PC-3 (cell line): ENCODE data around the gene OR4M1. TPM values are rescaled to one million over a fixed set of nuclear protein-coding genes. Genes with fewer than 3 reads are reported as not detected.

ENCODE experiments used
- ATAC-seq: fragments of 200-7000 bp; cut with Tn5 transposase; 2 replicates; pipeline ENCODE4 v1.9.1; 2020; ENCODE audit warnings: mild to moderate bottlenecking, moderate library complexity
- BruUV-seq: library from RNA; stranded (reverse); fragments of 400-500 nt; replicated peaks from 2 replicates; lab custom pipeline; 2021; lab: Mats Ljungman, UMichigan
- CTCF ChIA-PET: fragments of 300-600 bp; sonication (Branson Sonifier 250); formaldehyde crosslinking; loops from one replicate; lab custom pipeline; 2022; ENCODE audit warnings: antibody characterized with exemption; lab: Charles Lee
- POLR2A ChIA-PET: fragments of 300-600 bp; sonication (Branson Sonifier 250); formaldehyde crosslinking; loops from one replicate; lab custom pipeline; 2022; ENCODE audit warnings: antibody characterized with exemption; ENCODE audit not compliant: unreplicated experiment; lab: Charles Lee
- DNase-seq: peaks from one replicate; pipeline ENCODE4 v3.0.0-alpha.2; 2015
- H2AFZ ChIP-seq: fragments of 300-600 bp; sonication (generic); 2 replicates; pipeline ENCODE4 v1.6.0; 2016; ENCODE audit warnings: antibody characterized with exemption, low read length
- H3F3A ChIP-seq: fragments of 300-600 bp; sonication (generic); one replicate; pipeline ENCODE4 v1.6.0; 2017; ENCODE audit warnings: antibody characterized with exemption, low read length, control low read depth, mild to moderate bottlenecking; ENCODE audit not compliant: unreplicated experiment
- H3K27ac ChIP-seq: fragments of 300-600 bp; sonication (generic); 2 replicates; pipeline ENCODE4 v1.5.1; 2016; ENCODE audit warnings: mild to moderate bottlenecking, low read length
- H3K27me3 ChIP-seq: fragments of 300-600 bp; sonication (generic); 2 replicates; pipeline ENCODE4 v1.6.1; 2016; ENCODE audit warnings: low read length, mixed read lengths
- H3K36me3 ChIP-seq: fragments of 300-600 bp; sonication (generic); 2 replicates; pipeline ENCODE4 v1.6.1; 2016; ENCODE audit warnings: low read depth, mixed run types, low read length, mixed read lengths
- H3K4me1 ChIP-seq: fragments of 300-600 bp; sonication (generic); 2 replicates; pipeline ENCODE4 v1.5.1; 2016; ENCODE audit warnings: low read length; ENCODE audit not compliant: insufficient read depth
- H3K4me2 ChIP-seq: fragments of 300-600 bp; sonication (generic); 2 replicates; pipeline ENCODE4 v1.6.0; 2016; ENCODE audit warnings: low read length
- H3K4me3 ChIP-seq: fragments of 300-600 bp; sonication (generic); 2 replicates; pipeline ENCODE4 v1.5.1; 2016; ENCODE audit warnings: mild to moderate bottlenecking, low read length, mixed read lengths
- H3K79me2 ChIP-seq: fragments of 300-600 bp; sonication (generic); 2 replicates; pipeline ENCODE4 v1.6.1; 2017; ENCODE audit warnings: low read length, mixed read lengths
- H3K9ac ChIP-seq: fragments of 300-600 bp; sonication (generic); 2 replicates; pipeline ENCODE4 v1.6.0; 2016; ENCODE audit warnings: mild to moderate bottlenecking, low read length
- H3K9me2 ChIP-seq: fragments of 300-600 bp; sonication (generic); replicated peaks from 2 replicates; pipeline ENCODE4 v1.6.1; 2016; ENCODE audit warnings: mixed run types, low read length, mixed read lengths
- H3K9me3 ChIP-seq: fragments of 300-600 bp; sonication (generic); 2 replicates; pipeline ENCODE4 v1.6.1; 2016; ENCODE audit warnings: low read length, mixed read lengths
- H4K20me1 ChIP-seq: fragments of 300-600 bp; sonication (generic); 2 replicates; pipeline ENCODE4 v1.6.1; 2016; ENCODE audit warnings: low read length, mixed read lengths
- EZH2 ChIP-seq: fragments of 300-600 bp; sonication (generic); IDR thresholded peaks from one replicate; pipeline ENCODE4 v1.6.1; 2017; ENCODE audit warnings: antibody characterized with exemption, mild to moderate bottlenecking, low read length; ENCODE audit not compliant: unreplicated experiment
- EZH2phosphoT487 ChIP-seq: fragments of 300-600 bp; sonication (generic); IDR thresholded peaks from 2 replicates; pipeline ENCODE4 v1.6.1; 2018; ENCODE audit warnings: mild to moderate bottlenecking, antibody characterized with exemption, low read length, borderline replicate concordance
- intact Hi-C: fragments of 100-400 bp; cut with micrococcal nuclease; formaldehyde crosslinking; loops from 2 replicates; pipeline ENCODE4 v1.9.0; 2023
- total RNA-seq: library from RNA; depleted of rRNA; stranded (reverse); fragments of >200 nt; gene quantifications from 2 replicates; pipeline ENCODE4 v1.2.3, GENCODE V29; 2014; rRNA removed
- TF ChIP-seq, protein P1 (sequence below): fragments of 300-600 bp; sonication (generic); conservative IDR thresholded peaks from 2 replicates; pipeline ENCODE4 v1.5.1; 2017; ENCODE audit warnings: antibody characterized with exemption, low read depth, mild to moderate bottlenecking, low read length

The OR4M1 gene
- total RNA-seq, 1 experiment from 2014 or later = not detected

- H3K4me3 ChIP-seq = no peak overlapping the region
- no peaks in the 10 kb centered on the region for H4K20me1 ChIP-seq
- H3K4me2 ChIP-seq = no peak overlapping the region
- no peaks in the 10 kb centered on the region for H3K27me3 ChIP-seq
- H3K9me2 ChIP-seq = no peaks in the 10 kb centered on the region
- H3K36me3 ChIP-seq = no peaks in the 10 kb centered on the region
- DNase-seq (no peak), ATAC-seq (no peak)
- no peak overlapping the region for H3K9ac ChIP-seq
- intact Hi-C loops = no loop called here
- H2AFZ ChIP-seq = no peak overlapping the region
- ChIA-PET POLR2A (no interaction called here), CTCF (no interaction called here)
- no peaks in the 10 kb centered on the region for H3F3A ChIP-seq
- peaks cover 9% of the 10 kb centered on the region; the same call in 1 of the 2 replicates for H3K9me3 ChIP-seq
- no TSS peak for BruUV-seq
- H3K4me1 ChIP-seq = no peaks in the 10 kb centered on the region
- no peak overlapping the region for H3K27ac ChIP-seq
- no peaks in the 10 kb centered on the region for H3K79me2 ChIP-seq
- TF ChIP-seq EZH2phosphoT487 (no peak), EZH2 (no peak)
- TF ChIP-seq, protein P1, sequence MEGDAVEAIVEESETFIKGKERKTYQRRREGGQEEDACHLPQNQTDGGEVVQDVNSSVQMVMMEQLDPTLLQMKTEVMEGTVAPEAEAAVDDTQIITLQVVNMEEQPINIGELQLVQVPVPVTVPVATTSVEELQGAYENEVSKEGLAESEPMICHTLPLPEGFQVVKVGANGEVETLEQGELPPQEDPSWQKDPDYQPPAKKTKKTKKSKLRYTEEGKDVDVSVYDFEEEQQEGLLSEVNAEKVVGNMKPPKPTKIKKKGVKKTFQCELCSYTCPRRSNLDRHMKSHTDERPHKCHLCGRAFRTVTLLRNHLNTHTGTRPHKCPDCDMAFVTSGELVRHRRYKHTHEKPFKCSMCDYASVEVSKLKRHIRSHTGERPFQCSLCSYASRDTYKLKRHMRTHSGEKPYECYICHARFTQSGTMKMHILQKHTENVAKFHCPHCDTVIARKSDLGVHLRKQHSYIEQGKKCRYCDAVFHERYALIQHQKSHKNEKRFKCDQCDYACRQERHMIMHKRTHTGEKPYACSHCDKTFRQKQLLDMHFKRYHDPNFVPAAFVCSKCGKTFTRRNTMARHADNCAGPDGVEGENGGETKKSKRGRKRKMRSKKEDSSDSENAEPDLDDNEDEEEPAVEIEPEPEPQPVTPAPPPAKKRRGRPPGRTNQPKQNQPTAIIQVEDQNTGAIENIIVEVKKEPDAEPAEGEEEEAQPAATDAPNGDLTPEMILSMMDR = no peak
Measured at GRCh38 chr14:19828314-19828713, 55.0 kb downstream of the OR4M1 start.

Other genes starting within 250 kb of the OR4M1 start
- not detected in 2 replicates for gene OR11H2, start 59.6 kb upstream of the OR4M1 start, total RNA-seq
- not detected in 2 replicates for gene OR4Q3, start 29.9 kb upstream of the OR4M1 start, total RNA-seq
- not detected in 2 replicates for gene OR4N2, start 30.3 kb downstream of the OR4M1 start, total RNA-seq
- gene OR4K2, start 101.6 kb downstream of the OR4M1 start, total RNA-seq = not detected in 2 replicates
- gene OR4K5, start 147.1 kb downstream of the OR4M1 start, total RNA-seq = not detected in 2 replicates
- not detected in 2 replicates for gene OR4K1, start 157.4 kb downstream of the OR4M1 start, total RNA-seq
- gene OR4K15, start 202.1 kb downstream of the OR4M1 start, total RNA-seq = not detected in 2 replicates
- not detected in 2 replicates for gene OR4Q2, start 228.7 kb downstream of the OR4M1 start, total RNA-seq
- gene OR4K14, start 245.8 kb downstream of the OR4M1 start, total RNA-seq = not detected in 2 replicates